GM12872 (cell line): ENCODE results near the gene INPP5A.

Experiments used
- TF ChIP-seq, protein P1 (sequence below): IDR thresholded peaks from 3 replicates; pipeline ENCODE4 v1.5.1; 2011; ENCODE audit warnings: low read depth, mild to moderate bottlenecking, low read length, moderate library complexity; ENCODE audit not compliant: insufficient read depth

The INPP5A gene

GRCh38 chr10:132802048-132802447 lies 264.5 kb downstream of the INPP5A start:
- TF ChIP-seq, protein P1, sequence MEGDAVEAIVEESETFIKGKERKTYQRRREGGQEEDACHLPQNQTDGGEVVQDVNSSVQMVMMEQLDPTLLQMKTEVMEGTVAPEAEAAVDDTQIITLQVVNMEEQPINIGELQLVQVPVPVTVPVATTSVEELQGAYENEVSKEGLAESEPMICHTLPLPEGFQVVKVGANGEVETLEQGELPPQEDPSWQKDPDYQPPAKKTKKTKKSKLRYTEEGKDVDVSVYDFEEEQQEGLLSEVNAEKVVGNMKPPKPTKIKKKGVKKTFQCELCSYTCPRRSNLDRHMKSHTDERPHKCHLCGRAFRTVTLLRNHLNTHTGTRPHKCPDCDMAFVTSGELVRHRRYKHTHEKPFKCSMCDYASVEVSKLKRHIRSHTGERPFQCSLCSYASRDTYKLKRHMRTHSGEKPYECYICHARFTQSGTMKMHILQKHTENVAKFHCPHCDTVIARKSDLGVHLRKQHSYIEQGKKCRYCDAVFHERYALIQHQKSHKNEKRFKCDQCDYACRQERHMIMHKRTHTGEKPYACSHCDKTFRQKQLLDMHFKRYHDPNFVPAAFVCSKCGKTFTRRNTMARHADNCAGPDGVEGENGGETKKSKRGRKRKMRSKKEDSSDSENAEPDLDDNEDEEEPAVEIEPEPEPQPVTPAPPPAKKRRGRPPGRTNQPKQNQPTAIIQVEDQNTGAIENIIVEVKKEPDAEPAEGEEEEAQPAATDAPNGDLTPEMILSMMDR = no peak

DNA sequence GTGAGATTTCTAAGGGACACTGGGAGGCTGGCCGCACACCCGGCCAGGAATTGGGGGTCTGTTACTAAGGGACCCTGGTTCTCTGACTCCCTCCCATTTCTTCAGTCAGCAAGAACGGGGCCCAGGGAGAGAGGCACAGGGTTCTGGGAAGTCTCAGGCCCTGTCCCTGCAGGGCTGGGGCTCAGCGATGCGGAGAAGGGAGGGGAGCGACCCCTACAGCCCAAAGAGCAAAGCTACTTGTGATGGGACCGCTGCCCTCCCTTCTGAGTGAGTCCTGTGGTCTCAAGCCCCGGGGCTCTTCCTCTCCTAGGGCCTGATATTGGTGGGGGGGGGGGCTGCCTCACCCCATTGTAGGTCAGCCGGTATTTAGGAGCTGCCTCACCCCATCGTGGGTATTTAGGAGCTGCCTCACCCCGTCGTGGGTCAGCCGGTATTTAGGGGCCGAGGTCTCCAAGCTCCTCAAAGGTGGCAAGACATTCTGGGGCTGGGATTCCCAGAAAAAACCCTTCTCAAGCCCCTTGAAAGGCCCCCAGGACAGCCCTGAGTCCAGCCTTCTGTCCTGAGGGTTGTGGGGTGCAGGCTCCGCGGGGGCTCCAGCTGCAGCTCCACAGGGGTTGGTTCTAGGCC lies 265.2 kb downstream of the INPP5A start:
- TF ChIP-seq, protein P1 = no peak

- TF ChIP-seq, protein P1 = no peak
These were observed 266.0 kb downstream of the INPP5A start for GRCh38 chr10:132803416-132804210.

GRCh38 chr10:132804287-132804686 lies 266.7 kb downstream of the INPP5A start:
- TF ChIP-seq, protein P1 = no peak

DNA sequence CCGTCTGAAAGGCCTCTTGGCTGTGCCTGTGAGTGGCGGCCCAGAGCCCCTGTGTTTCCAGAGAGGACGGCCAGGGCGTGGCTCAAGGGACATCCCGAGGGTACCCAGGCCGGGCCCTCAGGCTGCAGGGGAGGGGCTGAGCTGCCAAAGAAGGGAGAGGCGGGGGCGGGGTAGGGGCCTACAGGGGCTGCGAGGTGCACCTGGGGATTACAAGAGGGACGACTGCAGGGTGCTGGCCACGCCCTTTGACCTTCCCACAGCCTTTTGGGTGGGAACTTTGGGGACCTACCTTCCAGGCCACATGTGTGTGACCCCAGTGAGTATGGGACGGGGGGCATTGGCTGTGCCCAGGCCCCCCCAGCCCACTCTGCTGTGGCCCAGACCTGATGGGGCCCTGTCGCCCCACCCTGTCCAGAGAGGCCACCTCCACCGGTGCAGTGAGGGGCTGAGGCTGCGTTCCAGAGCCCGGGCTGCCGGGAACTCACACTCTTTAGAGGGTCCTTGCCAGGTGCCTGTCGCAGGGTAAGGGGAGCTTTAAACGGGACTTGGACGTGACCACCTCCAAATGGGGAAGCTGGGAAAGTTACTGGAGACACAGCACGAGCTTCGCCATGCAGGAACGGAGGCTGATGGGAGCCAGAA lies 267.3 kb downstream of the INPP5A start:
- TF ChIP-seq, protein P1 = no peak

- TF ChIP-seq, protein P1 = no peak
These were observed 268.0 kb downstream of the INPP5A start for GRCh38 chr10:132805599-132805998.

DNA sequence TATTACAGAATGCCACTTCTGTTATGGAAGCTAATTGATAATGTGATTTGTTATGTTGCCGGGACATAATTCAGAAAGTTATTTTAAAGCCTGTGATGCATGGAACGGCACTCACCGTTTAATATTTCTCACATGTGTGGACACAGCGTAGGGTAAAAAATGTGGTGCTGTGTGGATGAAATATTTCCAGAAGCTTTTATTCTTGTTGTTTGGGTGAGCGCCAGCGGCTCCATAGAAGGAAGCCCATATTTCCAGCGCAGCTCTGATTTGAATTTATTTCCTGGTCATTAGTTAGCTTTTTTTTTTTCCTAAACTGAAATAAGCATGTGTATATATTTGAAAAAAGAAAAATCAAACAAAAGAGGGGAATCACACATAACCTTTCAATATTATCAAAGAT lies 268.5 kb downstream of the INPP5A start:
- TF ChIP-seq, protein P1 = no peak
